GM19463 (cell line): Measurements from ENCODE around the gene DNASE2B.

Experiments
- ATAC-seq: cut with Tn5 transposase; IDR thresholded peaks from one replicate; pipeline ENCODE4 v1.9.1; 2021; ENCODE audit warnings: mild to moderate bottlenecking, moderate library complexity; ENCODE audit not compliant: unreplicated experiment

The DNASE2B gene

GRCh38 chr1:84410328-84411095 lies 12.2 kb downstream of the DNASE2B start:
- ATAC-seq: no peak

DNA sequence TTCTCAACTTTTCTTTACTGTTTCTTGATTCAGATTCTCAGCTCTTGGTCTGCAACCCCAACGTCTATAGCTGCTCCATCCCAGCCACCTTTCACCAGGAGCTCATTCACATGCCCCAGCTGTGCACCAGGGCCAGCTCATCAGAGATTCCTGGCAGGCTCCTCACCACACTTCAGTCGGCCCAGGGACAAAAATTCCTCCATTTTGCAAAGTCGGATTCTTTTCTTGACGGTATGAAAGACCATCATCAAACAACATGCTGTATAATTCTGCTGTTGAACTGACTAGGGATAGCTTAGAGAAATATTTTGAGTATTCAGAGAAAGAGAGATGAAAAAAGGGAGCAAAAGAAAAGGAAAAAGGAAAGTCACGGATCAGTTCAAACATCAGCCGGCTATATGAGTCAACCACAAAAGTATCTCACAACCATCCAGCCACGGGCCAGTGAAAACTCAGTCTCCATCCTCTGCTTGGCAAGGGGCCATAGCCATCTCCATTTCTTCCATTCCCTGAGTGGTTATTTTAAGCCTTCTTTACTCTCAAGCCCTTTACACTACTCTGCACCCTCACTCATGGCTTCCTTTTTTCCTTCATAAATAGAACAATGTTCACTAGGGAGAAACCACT lies 14.1 kb downstream of the DNASE2B start:
- ATAC-seq: no peak

- no peak for ATAC-seq
Observed at GRCh38 chr1:84415396-84415795, 17.1 kb downstream of the DNASE2B start.

GRCh38 chr1:84422909-84423308 lies 24.6 kb downstream of the DNASE2B start:
- ATAC-seq: no peak

DNA sequence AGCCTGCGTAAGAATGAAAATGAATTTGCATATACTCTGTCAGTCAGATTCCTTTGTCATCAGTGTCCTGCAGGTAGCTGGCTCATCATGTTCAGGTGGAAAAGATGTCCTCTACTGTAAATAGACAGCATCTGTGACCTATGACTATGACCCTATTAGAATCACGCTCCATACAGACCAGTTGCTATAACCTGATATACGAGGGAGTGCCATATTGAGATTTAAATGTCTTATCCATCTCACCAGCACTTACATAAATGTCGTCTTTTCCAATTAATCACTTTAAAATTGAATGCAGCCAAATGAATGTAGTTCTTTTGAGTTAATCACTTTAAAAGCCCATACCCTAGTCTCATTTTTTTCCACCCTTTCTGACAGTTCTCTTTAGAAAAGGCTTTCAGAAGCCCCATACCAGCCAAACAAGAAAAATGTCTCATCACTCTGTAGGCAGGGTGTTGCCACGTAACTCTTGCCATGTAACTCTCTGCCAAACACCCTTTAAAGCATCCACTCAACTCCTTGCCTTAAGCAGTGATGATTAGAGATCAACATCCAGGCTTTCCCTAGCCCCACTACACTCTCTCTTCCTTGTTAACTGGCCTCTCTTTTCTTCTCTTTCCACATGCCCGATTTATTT lies 26.3 kb downstream of the DNASE2B start:
- ATAC-seq: no peak

DNA sequence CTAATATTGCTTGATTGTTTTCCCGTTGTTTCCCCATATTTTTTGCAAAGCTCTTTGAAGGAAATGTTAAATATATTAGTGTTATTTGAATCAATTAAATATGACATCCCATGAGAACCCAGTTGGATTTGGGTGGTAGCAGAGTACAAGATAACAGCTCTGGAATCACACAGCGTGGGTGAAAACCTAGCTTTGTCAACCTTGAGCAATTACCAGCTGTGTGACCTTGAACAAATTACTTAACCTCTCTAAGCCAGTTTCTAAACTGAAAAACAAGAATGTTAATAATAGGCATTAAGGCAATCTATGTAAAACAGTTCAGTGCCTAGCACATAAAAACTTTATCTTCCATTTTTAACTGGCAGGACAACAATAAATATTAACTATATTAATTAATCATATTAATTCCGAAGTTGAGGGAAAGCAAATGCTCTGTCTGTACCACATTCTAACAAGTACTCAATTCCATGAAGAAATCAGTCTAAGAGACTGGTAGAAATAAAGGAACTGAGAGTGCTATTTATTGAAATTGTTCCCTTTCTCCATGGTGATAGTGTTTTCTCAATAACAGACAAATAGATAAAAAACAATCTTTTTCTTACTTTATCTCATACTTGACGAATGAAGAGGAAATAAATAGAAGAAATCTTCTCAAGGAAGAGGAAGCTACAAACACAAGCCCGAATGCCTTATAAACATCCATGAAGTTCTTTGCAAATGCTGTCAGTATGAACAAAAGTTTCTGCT lies 27.0 kb downstream of the DNASE2B start:
- no peak for ATAC-seq

GRCh38 chr1:84426376-84426775 lies 28.1 kb downstream of the DNASE2B start:
- ATAC-seq: no peak

GRCh38 chr1:84427250-84428188 lies 29.2 kb downstream of the DNASE2B start:
- no peak for ATAC-seq

DNA sequence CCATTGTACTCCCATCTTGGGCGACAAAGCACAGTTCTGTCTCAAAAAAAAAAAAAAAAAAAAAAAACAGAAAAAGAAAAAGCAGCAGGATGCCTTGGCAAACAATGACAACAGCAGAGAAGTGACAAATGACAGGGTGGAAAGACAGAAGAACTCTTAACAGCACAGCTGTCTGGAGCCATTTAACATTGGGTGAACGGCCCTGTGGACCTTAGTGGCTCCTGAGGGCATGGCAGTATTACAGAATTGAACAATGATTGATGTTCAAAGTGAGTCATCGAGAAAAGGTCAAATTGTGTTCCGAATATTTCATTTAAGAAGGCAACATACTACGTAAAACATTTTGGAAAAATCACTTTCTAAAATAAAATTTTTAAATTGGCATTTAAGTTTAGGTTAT lies 30.0 kb downstream of the DNASE2B start:
- no peak for ATAC-seq

DNA sequence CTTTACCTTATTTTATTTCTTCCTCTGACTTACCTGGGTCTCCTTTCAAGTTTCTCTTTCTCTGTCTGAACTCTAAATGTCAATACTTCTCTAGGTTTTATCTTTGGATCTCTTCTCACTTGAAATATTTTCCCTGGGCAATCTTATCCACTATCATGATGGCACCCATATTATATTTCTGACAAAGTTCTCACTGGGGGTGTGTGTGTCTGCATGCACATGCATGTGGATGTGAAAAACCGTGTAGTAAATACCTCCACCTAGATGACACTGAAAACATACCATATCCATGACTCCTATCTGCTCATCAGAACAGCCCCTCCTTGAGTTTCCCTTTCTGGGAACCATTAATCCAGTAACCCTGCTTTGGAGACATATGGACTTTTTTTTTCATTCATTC lies 30.9 kb downstream of the DNASE2B start:
- ATAC-seq: no peak

GRCh38 chr1:84430546-84430945 lies 32.3 kb downstream of the DNASE2B start:
- ATAC-seq: no peak

DNA sequence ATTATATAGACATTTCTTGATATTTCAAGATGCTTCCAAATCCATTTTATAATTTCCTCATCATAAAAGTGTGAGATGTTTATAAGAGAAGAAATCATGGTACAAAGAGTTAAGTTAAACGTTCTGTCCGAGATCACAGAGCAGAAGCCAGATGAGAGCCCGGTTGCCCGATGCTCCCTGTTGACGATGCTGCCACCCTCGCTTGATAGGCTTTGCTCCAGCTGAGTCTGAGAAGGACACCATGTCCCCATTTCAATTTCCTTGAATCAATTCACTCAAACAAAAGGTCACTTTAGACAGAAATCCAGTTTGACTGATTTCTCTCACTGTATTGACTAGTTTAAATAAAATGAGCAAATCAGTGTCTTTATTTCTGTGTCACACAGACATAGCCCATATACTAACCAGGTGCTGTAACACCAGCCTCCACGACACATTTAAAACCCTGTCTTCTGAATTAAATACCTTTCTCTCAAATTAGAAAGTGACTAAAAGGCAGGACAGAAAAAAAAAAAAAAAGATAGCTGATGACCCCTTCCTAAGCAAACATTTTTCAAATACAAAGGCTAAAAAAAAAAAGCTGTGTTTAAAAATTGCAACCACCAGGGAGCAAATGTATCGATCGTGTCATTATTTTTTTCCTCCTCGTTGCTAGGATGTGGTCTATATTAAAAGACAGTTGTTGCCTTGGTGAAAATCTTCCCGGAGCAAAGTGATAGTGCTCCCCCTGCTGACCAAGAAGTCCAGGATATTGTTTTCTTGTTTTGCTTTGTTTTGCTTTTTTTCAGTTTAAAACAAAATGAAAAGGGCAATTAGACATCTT lies 35.2 kb downstream of the DNASE2B start:
- ATAC-seq: peak; percentile 36

GRCh38 chr1:84434081-84434769 lies 35.9 kb downstream of the DNASE2B start:
- no peak for ATAC-seq

GRCh38 chr1:84434801-84435549 lies 36.7 kb downstream of the DNASE2B start:
- ATAC-seq: peak; percentile 51

DNA sequence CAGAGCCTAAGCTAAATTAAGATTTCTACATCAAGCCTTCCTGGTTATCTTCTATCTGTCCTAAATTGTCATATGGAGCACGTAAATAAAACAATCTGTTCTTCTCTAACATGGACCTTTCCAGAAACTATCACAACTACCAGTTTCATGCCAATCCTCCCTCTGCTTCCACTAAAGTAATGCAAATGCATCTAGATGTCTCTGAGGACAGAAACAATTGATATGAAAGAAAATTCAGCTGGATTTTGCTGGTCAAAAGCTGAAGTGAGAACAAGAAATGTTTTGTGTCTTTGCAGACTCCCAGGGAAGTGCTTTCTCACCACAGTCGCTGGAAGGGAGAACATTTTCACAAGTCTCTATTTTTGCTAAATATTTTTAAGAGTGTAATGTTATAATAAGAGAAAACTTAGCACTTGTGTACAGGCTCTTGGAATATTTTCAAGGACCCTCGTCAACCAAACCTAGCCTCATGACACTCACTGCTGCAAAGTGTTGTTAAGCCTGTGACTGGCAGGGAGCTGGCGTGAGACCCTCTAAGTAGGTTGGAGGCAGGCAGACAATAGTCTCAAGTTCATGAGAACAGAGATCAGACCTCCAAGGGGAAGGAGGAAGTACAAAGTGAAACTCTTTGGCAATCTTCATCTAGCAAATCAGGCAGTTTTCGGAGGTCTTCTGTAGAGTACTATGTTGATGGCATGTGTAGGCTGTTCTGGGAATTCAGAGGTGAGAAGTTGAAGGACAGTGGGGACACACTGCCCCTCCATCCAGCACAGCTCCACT lies 38.8 kb downstream of the DNASE2B start:
- ATAC-seq: peak; percentile 36

DNA sequence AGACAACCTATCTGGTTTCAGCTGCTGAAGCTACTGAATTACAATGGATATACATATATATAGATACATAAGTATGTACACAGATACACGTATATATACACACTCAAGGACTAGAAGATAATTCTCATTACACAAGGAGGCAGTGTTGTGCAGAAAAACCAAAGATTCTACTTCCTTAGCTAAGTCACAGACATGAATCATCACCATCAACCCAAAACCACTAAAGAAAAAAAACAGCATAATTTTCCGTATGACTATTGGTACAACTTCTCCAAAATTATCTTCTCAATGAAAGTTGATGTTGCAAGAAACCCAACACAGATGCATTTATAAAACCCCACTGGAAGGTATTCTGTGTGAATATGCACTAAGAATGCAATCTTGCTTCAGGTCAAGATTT lies 44.0 kb downstream of the DNASE2B start:
- peak; percentile 93 for ATAC-seq
